Activated naive CD8-positive, alpha-beta T cell treated with anti-CD3 and anti-CD28 coated beads, Interleukin-2, amount 10 ng/mL, durations not matched to agents 7 days and 5 days (primary cell): ENCODE data around the gene DUSP7. TPM values are rescaled to one million over a fixed set of nuclear protein-coding genes. Genes with fewer than 3 reads are reported as not detected.
A peak's percentile ranks its signal among the peaks of the same experiment; 100 is the strongest.

Source experiments
- ATAC-seq: fragments of 150-1000 bp; cut with Tn5 transposase; one replicate; pipeline ENCODE4 v1.10.0; 2021; ENCODE audit warnings: low read depth, moderate library complexity
- POLR2A ChIA-PET: fragments of 350-600 bp; sonication (Branson Sonifier 250); formaldehyde crosslinking; loops from one replicate; lab custom pipeline; 2021; ENCODE audit warnings: antibody characterized with exemption; lab: Charles Lee
- DNase-seq: peaks from one replicate; pipeline ENCODE4 v3.0.0; 2021
- H3K27ac Mint-ChIP-seq: one replicate; pipeline ENCODE4 v1.8.0; 2022; ENCODE audit warnings: mild to moderate bottlenecking, mixed read lengths
- H3K27me3 Mint-ChIP-seq: one replicate; pipeline ENCODE4 v1.8.0; 2022; ENCODE audit warnings: mild to moderate bottlenecking, moderate library complexity, mixed read lengths
- H3K36me3 Mint-ChIP-seq: one replicate; pipeline ENCODE4 v1.8.0; 2021; ENCODE audit warnings: mild to moderate bottlenecking, mixed read lengths
- H3K4me1 Mint-ChIP-seq: one replicate; pipeline ENCODE4 v1.8.0; 2021; ENCODE audit warnings: mixed read lengths
- H3K4me3 Mint-ChIP-seq: one replicate; pipeline ENCODE4 v1.8.0; 2022; ENCODE audit warnings: mild to moderate bottlenecking, moderate library complexity, mixed read lengths
- H3K9me3 Mint-ChIP-seq: one replicate; pipeline ENCODE4 v1.8.0; 2021; ENCODE audit warnings: mixed read lengths
- total RNA-seq, 2 experiments: library from RNA; stranded (reverse); gene quantifications; one replicate each; pipeline ENCODE4 v1.2.3, GENCODE V29; 2021

DUSP7 gene
- total RNA-seq, 2 experiments from 2014 or later: 30.9 to 31.3 TPM

DNA sequence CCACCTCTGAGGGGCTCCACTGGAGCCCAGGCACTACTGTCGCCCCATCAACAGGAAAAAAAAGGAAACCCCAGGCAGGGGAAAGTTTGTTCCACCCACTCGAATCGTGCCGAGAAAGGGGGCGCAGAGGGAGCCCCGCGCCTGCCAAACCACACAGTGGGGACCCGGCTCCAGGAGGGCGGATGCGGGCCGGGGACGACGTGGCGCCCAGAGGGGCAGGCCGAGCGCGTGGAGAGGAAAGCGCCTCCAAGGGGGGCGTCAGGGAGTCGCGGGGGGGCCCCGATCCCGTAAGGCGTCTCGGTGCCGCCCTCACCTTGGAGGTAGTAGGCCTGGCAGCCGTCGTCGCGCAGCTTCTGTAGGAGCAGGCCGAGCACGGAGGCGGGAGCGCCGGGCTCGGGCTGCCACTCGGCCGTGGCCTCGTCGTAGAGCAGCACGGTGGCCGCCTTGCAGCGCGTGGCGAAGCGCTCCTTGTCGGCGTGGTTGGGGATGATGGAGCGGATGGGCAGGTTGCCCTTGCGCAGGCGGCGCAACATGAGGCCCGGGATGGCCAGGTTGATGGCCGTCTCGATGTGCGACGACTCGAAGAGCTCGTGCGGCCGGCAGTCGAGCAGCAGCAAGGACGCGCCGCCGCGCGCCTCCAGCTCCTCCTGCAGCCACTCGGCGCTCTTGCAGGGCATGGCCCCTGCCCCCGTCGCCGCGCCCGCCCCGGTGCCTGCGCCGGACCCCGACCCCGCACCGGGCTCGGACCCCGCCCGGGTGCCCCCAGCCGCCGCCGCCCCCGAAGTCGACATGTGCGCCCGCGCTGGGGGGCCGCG lies 627 bp downstream of the DUSP7 start:
- peak; percentile 78 for DNase-seq
- POLR2A ChIA-PET: interaction anchor here (0.6 to 3.1 kb wide), 14 partner anchors 29 to 555 kb away, joined by 3 to 20 read pairs (median 5); partner anchors contain the start of genes ABHD14A, ABHD14B, POC1A and RPL29
- H3K9me3 Mint-ChIP-seq: no peaks in the 10 kb centered on the region
- peaks cover 7% of the 10 kb centered on the region for H3K36me3 Mint-ChIP-seq
- H3K27me3 Mint-ChIP-seq: no peaks in the 10 kb centered on the region
- peak; percentile 12 for ATAC-seq
- peak overlapping the region; percentile 86 for H3K27ac Mint-ChIP-seq
- H3K4me1 Mint-ChIP-seq: peaks cover 36% of the 10 kb centered on the region
- peak overlapping the region; percentile 86 for H3K4me3 Mint-ChIP-seq

DNA sequence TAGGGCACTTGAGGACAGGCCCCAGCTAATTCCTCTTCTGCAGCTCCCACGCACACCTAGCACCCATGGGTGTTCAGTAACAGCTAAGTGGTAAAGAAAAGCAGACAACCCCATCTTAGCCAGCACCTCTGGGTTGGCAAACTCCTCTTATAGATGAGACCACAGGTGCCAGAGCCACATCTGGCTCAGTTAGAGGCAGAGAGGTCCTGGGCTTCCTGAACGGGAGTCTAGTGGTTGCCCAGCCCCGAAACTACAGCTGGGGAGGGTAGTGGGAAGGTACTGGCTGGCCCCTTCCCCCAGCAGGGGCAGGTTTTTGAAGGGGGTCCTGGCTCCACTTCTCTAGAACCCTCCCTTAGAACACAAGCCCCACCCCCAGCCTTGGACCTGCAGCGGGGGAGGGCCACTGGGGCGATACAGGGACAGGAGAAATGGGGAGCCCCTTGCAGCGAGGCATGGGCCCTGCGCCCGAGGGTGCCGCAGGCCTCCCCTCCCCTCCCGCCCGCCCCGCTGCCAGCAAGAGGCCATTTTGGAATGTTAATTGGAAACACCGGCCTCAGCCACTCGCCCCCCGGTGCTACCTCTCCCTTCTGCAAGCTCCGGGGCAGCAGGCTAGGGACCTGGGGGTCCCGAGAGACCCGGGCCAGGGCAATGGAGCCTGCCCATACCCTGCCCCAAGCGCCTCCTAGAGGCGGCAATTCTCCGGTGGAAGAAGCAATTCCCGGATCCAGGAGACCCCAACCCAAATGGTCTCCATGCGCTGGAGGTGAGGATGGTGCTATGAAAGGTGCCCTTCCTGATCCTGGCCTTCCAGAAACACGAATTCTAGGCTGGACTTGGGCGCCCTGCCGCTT lies 1.5 kb downstream of the DUSP7 start:
- POLR2A ChIA-PET: interaction anchor here (0.5 to 1.7 kb wide), 10 partner anchors 31 to 377 kb away, joined by 3 to 6 read pairs (median 4); partner anchors contain the start of genes ABHD14A, ABHD14B and RPL29
- H3K36me3 Mint-ChIP-seq: peaks cover 9% of the 10 kb centered on the region
- ATAC-seq: no peak

DNA sequence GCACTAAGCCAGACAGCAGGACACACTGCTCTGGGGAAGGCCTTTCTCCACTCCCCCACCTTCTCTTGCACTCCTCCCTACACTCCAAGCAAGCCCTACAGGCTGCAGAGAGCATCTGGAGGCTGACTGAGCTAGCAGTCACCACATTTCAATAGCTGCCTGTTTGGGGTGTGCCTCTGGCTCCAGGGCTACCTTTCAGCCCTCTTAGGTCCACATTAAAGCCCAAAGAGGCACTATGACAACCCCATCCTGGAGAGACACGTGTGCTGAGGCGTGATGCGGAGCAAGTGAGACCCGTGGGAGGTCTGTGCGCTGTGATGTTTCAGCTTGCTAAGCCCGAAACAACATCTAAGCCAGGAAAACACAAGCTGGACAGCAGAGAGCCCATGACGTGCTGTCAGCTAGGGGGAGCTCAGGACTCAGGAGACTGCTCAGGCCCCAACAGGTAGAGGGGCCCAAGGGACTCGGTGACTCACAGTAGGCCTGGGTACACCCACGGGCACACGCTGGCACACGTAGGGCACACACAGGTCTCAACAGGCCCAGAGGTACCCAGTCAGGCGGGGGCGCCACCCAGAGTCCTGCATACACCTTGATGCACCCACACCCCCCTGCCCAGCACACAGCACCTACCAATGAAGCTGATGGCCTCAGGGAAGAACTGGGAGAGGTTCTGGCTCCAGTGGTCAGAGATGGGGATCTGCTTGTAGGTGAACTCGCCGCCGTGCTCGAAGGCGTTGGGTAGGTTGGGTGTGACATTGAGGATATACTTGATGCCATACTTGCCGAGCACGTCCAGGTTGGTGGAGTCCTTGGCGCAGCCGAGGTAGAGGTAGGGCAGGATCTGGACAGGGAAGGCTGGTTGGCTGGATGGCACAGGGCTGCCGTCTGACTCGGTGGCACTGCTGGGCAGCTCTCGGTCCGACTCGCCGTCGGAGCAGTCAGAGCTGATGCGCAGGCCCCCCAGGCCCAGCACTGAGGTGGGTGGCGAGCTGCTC lies 2.8 kb downstream of the DUSP7 start:
- DNase-seq (peak; percentile 60), ATAC-seq (peak; percentile 32)
- Mint-ChIP-seq H3K27ac (peak overlapping the region; percentile 82), H3K9me3 (no peaks in the 10 kb centered on the region), H3K4me3 (peak overlapping the region; percentile 86), H3K36me3 (peaks cover 16% of the 10 kb centered on the region), H3K27me3 (no peaks in the 10 kb centered on the region), H3K4me1 (peaks cover 40% of the 10 kb centered on the region)
- POLR2A ChIA-PET: interaction anchor here (0.5 to 1.7 kb wide), 15 partner anchors 10 to 378 kb away, joined by 3 to 6 read pairs (median 3); partner anchors contain the start of genes ABHD14A, ABHD14B, POC1A and RPL29

More for the DNA sequence above, 1.5 kb downstream of the DUSP7 start:
- Mint-ChIP-seq H3K27ac (peak overlapping the region; percentile 86), H3K4me1 (peaks cover 36% of the 10 kb centered on the region), H3K27me3 (no peaks in the 10 kb centered on the region), H3K9me3 (no peaks in the 10 kb centered on the region), H3K4me3 (peak overlapping the region; percentile 86)
- DNase-seq: peak; percentile 55

DNA sequence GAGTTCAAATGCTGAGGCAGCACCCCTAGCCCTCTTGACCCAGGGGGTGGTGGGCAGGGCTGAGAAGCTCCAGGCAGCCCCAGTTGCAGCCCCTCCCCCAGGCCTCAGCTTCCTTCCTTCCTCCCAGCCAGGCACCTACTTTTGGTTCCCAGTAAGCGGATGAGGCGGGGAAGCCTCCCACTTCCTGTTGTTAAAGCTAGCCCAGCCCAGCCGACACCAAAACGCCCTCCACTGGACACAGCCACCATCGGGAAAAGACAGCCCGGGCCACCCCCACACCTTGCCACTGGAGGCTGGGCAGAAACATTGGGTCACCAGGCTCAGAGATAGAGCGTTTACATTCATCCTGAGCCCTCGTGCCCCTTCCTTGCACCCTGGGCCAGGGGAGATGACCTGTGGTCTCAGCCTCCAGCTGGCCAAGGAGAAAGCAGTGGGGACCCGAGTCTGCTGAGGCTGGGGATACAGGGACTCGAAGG lies 3.5 kb downstream of the DUSP7 start:
- Mint-ChIP-seq H3K9me3 (no peaks in the 10 kb centered on the region), H3K4me1 (peaks cover 38% of the 10 kb centered on the region), H3K36me3 (peaks cover 16% of the 10 kb centered on the region), H3K27ac (peak overlapping the region; percentile 82), H3K4me3 (peak overlapping the region; percentile 86), H3K27me3 (no peaks in the 10 kb centered on the region)
- POLR2A ChIA-PET: interaction anchor here (0.7 to 1.6 kb wide), 8 partner anchors 9 to 110 kb away, joined by 3 to 6 read pairs (median 3); partner anchors contain the start of genes POC1A and RPL29
- DNase-seq (no peak), ATAC-seq (no peak)

DNA sequence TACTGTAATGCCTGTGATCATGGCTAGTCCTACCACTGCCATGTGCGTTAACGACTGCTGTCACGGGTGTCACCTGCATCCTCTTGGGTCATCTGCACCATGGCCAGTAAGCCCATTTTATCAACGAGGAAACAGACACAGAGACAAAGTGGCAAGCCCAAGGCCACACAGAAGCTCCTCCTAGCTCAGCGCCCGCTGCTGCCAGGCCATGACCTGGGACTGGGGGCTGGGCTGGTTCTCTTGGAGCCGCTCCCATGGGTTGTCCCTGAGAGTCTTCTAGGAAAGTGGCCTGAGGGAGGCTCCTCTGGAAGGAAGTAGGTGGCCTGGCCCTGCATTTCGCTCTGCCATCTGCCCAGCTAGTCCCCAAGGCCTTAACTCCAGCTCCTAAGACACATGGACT lies 4.9 kb downstream of the DUSP7 start:
- DNase-seq (no peak), ATAC-seq (no peak)
- Mint-ChIP-seq H3K4me3 (peak overlapping the region; percentile 86), H3K9me3 (no peaks in the 10 kb centered on the region), H3K27ac (peak overlapping the region; percentile 82), H3K4me1 (peaks cover 35% of the 10 kb centered on the region), H3K27me3 (no peaks in the 10 kb centered on the region), H3K36me3 (peaks cover 16% of the 10 kb centered on the region)
- POLR2A ChIA-PET: no interaction called here

DNA sequence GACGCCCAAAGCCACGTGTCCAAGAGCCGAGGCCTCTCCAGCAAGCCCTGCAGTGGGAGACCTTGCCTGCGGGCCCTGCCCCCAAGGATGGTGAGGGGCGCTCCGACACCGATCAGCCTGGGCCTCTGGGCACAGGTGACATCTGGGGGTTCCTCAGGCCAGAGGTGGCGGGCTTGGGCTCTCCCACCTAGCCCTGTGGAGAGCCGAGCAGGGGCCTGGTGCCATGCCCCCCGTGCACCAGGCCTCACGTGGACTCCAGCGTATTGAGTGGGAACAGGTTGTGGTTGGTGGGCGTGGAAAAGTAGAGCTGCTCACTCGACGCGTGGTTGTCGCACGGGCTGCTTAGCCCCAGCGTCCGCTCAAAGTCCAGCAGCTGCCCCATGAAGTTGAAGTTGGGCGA lies 5.8 kb downstream of the DUSP7 start:
- POLR2A ChIA-PET: no interaction called here

DNA sequence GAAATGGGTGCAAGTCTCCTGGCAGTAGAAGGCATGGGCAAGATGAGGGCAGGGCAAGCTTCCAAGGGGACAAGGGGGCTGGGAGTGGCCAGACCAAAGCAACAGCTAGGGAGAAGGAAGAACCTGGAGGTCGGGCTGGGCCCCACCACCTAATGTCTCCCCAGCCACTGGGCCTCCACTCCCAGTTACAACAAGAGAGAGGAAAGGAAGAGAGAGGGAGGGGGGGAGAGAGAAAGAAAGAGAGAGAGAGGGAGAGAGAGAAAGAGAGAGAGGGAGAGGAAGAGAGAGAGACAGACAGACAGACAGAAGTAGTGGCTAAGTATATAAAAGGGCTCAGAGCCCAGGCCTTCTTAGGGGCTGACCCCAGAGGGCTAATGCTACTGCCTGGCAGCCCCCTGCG lies 6.9 kb downstream of the DUSP7 start:
- Mint-ChIP-seq H3K9me3 (no peaks in the 10 kb centered on the region), H3K4me3 (no peak overlapping the region), H3K27ac (peak overlapping the region; percentile 70), H3K36me3 (peaks cover 16% of the 10 kb centered on the region), H3K4me1 (peaks cover 34% of the 10 kb centered on the region), H3K27me3 (no peaks in the 10 kb centered on the region)
- DNase-seq (no peak), ATAC-seq (no peak)
- POLR2A ChIA-PET: no interaction called here

More for the DNA sequence above, 5.8 kb downstream of the DUSP7 start:
- DNase-seq (no peak), ATAC-seq (no peak)
- H3K4me1 Mint-ChIP-seq: peaks cover 35% of the 10 kb centered on the region
- peaks cover 16% of the 10 kb centered on the region for H3K36me3 Mint-ChIP-seq
- peak overlapping the region; percentile 63 for H3K27ac Mint-ChIP-seq
- no peaks in the 10 kb centered on the region for H3K9me3 Mint-ChIP-seq
- no peak overlapping the region for H3K4me3 Mint-ChIP-seq
- H3K27me3 Mint-ChIP-seq: no peaks in the 10 kb centered on the region

DNA sequence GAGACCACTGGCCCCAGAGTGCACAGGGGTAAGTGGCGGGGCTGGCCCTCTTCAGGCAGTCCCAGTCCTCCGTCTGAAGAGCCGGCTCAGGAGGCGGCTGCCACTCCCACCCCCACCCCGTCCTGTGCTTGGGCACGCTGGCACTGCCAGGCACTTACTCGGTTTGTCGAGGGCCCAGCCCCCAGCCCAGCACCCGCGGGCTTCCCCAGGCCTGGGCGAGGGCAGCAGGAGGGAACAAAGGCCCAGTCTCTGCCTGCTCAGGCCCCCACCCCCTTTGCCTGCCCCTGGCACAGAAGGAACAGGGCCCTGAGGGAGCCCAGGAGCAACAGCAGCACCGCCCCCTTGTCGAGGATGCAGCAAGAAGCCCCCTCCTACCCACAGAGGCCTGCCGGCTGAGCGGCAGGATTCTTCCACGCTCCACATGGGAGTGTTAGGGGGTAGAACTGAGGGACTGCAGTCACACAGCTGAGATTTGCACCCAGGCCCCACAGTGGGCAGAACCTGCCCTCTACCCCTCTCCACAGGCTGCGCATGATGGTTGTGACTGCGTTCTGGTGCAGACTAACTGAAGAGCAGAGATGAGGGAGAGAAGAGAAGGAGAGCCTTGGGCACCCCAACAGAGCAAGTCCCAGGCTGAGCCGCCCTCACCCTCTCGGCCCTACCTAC lies 8.9 kb downstream of the DUSP7 start:
- POLR2A ChIA-PET: no interaction called here
- DNase-seq: no peak
- Mint-ChIP-seq H3K36me3 (peaks cover 16% of the 10 kb centered on the region), H3K4me3 (no peak overlapping the region), H3K27ac (no peak overlapping the region), H3K27me3 (no peaks in the 10 kb centered on the region), H3K9me3 (no peaks in the 10 kb centered on the region), H3K4me1 (peaks cover 16% of the 10 kb centered on the region)
- no peak for ATAC-seq

DNA sequence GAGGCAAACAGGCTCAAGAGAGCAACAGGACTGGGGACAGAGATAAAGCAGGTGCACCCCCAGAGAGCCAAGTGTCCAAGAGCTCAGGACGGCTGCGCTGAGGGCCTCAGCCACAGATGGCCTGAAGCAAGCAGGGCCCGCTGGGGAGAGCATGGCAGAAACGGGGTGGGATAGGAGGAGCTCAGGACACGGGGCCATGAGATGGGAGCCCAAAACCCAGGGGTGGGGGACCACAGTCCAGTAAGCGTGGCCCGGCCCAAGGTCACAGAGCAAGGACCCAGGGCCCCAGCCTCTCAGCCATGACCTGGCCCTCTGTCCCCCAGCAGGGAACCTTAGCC lies 9.5 kb downstream of the DUSP7 start:
- Mint-ChIP-seq H3K27ac (no peak overlapping the region), H3K36me3 (peaks cover 12% of the 10 kb centered on the region), H3K4me1 (peaks cover 11% of the 10 kb centered on the region), H3K4me3 (no peak overlapping the region), H3K27me3 (no peaks in the 10 kb centered on the region), H3K9me3 (no peaks in the 10 kb centered on the region)
- POLR2A ChIA-PET: no interaction called here
- ATAC-seq (no peak), DNase-seq (no peak)

DNA sequence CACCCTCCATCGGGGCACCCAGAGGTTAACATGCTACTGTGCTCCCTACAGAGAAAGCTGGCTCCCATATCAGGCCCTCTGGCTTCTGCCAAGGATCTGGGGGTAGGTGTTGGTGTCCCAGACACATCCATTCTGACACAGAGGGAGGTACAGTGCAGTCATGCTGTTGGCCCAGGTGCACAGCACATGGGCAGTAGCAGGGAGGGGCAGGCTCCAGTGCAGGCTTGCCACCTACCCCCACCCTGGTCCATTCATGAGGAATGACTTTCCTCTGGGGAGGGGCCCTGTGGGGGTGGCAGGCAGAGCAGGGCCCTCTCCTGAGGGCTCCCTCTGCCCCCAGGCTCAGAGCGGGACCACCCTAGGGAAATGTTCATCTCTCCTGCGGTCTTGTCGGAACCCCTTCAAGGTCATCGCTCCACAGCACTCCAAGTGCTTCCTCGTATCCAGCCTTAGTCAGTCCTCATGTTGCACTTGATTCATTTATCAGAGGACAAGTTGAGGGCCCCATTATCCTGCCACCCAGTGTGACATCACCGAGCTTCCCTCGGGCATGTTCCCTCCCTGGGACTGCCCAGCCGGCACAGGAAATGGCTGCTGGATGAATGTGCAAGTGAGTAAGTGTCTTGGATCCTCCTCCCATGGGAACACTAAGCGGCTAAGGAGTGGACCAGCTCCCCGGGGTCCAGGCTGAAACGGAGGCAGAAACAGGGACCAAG lies 10.0 kb downstream of the DUSP7 start:
- no peak for DNase-seq
- Mint-ChIP-seq H3K4me3 (no peak overlapping the region), H3K9me3 (no peaks in the 10 kb centered on the region), H3K27me3 (no peaks in the 10 kb centered on the region), H3K36me3 (peaks cover 9% of the 10 kb centered on the region), H3K27ac (no peak overlapping the region), H3K4me1 (peaks cover 9% of the 10 kb centered on the region)
- no peak for ATAC-seq
- POLR2A ChIA-PET: no interaction called here

DNA sequence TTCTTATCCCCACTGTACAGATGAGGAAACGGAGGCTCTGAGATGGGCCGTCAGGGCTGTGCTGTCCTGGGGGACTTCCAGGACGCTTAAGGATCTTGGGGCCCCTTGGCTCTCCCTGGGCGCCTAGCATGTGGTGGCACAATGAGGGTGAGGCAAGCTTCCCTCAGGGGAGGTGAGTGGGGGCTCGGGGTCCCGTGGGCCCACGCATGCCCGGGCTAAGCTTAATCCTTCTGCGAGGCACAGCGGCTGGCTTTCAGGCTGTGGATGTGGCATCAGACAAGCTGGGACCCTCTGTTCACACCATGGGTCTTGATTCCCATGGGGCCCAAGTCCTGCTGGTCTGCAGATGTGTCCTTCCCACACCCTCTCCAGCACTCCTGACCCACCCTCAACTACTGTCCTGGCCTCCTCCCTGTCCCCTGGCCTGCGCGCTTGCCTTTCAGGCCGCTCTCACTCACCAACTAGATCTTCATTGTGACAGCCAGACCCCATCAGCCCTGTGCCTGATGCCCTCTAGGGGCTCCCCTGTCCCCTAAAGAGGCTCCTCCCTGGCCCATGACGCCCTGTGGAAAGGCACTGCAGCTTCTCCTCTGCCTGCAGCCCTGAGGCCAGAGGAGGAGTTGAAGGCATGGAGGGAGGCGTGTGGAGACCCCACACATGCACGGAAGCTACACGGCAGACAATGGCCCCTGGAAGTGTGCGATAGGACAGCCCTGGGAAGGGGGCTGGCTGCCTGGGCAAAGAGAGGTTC lies 11.3 kb downstream of the DUSP7 start:
- H3K36me3 Mint-ChIP-seq: peaks cover 6% of the 10 kb centered on the region
- H3K27me3 Mint-ChIP-seq: no peaks in the 10 kb centered on the region
- no peak overlapping the region for H3K4me3 Mint-ChIP-seq
- POLR2A ChIA-PET: no interaction called here
- ATAC-seq (no peak), DNase-seq (no peak)
- H3K27ac Mint-ChIP-seq: no peak overlapping the region
- peaks cover 8% of the 10 kb centered on the region for H3K4me1 Mint-ChIP-seq
- H3K9me3 Mint-ChIP-seq: no peaks in the 10 kb centered on the region
